KOPT-K1 (cell line): ENCODE measurements around the gene CSAG1.
"Not testable (repeated sequence)": the region's sequence is repeated elsewhere in the genome, so short reads cannot be mapped to it uniquely, and the experiment has no call there.

Source experiments
- H3K27ac ChIP-seq: fragments of 200-600 bp; sonication (generic); 2 replicates; pipeline ENCODE4 v1.5.1; 2016; ENCODE audit warnings: antibody characterized with exemption, mild to moderate bottlenecking, low read depth, low read length; ENCODE audit not compliant: poor library complexity, severe bottlenecking
- H3K36me3 ChIP-seq: fragments of 200-600 bp; sonication (generic); 2 replicates; pipeline ENCODE4 v1.5.1; 2017; ENCODE audit warnings: antibody characterized with exemption, mild to moderate bottlenecking, low read length, moderate library complexity; ENCODE audit not compliant: insufficient read depth
- H3K9me3 ChIP-seq: fragments of 200-600 bp; sonication (generic); 2 replicates; pipeline ENCODE4 v1.5.1; 2017; ENCODE audit warnings: antibody characterized with exemption, low read length, mild to moderate bottlenecking; ENCODE audit not compliant: insufficient read depth, poor library complexity, severe bottlenecking

The CSAG1 gene

DNA sequence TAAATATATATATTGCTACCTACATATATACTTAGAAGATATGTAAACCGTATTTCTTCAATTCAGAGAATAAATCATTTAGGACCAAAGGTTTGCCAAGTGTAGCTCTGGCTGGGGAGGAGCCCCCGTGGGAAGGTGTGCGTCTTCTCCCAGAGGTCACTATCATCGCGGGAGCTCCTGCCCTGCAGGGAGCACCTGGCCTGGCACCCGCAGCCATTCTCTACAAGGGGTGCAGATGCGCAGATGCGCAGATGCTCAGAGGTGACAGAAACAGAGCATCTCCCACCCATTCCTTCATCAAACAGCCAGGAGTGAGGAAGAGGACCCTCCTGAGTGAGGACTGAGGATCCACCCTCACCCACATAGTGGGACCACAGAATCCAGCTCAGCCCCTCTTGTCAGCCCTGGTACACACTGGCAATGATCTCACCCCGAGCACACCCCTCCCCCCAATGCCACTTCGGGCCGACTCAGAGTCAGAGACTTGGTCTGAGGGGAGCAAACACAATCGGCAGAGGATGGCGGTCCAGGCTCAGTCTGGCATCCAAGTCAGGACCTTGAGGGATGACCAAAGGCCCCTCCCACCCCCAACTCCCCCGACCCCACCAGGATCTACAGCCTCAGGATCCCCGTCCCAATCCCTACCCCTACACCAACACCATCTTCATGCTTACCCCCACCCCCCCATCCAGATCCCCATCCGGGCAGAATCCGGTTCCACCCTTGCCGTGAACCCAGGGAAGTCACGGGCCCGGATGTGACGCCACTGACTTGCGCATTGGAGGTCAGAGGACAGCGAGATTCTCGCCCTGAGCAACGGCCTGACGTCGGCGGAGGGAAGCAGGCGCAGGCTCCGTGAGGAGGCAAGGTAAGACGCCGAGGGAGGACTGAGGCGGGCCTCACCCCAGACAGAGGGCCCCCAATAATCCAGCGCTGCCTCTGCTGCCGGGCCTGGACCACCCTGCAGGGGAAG lies 19.4 kb downstream of the CSAG1 start, which contains the start of gene MAGEA2B:
MAGEA2B (plus strand) TSS at position 814 of the 973 bp plus-strand sequence. CDS start 2,479 bp downstream, outside the sequence.
- H3K36me3 ChIP-seq, H3K9me3 ChIP-seq, H3K27ac ChIP-seq: not testable (repeated sequence)

DNA sequence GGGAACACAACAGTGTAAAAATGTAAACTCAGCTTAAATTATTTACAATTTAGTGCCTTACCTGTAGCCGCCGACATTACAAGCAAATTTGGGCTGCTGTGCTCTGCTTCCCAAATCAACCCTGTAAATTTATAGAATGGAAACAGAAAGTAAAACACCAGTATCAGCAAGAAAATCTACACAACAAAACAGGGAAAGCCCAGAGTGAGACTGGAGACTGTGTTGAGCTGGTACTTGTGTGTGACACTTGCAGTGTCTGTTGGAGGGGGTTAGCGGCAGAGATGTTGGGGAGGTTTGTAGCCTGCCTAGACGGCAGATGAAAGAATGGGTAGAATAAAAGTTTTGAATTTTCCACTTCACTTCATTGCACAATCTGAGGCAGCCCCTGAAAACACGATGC lies 20.3 kb downstream of the CSAG1 start:
- H3K9me3 ChIP-seq, H3K27ac ChIP-seq, H3K36me3 ChIP-seq: not testable (repeated sequence)

GRCh38 chrX:152709173-152709572 lies 24.3 kb downstream of the CSAG1 start, which contains the start of gene CSAG2:
CSAG2 (minus strand) TSS chrX:152709273; CDS start chrX:152709112, 161 bp downstream.
- not testable (repeated sequence) for H3K27ac ChIP-seq, H3K36me3 ChIP-seq, H3K9me3 ChIP-seq

DNA sequence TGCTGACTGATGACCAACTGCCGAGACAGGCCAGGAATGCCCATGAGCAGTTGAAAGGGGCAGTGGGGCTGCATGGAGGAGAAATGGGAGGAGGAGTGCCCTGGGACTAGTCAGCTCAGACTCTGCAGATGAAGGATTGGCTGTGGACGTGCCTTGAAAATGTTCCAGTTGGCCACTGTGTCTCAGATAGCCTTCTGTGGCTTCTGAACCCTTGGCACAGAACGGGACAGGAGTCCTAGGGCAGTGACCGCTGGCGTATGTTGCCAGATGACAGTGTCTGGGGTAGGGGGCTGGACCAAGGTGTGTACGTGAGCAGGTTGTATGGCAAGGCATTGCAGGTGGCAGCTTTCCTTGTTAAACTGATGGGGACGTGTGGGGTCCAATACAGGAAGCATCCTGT lies 27.0 kb downstream of the CSAG1 start:
- H3K36me3 ChIP-seq, H3K9me3 ChIP-seq, H3K27ac ChIP-seq: not testable (repeated sequence)

GRCh38 chrX:152700390-152700789 lies 33.1 kb downstream of the CSAG1 start:
- H3K9me3 ChIP-seq, H3K27ac ChIP-seq, H3K36me3 ChIP-seq: not testable (repeated sequence)

DNA sequence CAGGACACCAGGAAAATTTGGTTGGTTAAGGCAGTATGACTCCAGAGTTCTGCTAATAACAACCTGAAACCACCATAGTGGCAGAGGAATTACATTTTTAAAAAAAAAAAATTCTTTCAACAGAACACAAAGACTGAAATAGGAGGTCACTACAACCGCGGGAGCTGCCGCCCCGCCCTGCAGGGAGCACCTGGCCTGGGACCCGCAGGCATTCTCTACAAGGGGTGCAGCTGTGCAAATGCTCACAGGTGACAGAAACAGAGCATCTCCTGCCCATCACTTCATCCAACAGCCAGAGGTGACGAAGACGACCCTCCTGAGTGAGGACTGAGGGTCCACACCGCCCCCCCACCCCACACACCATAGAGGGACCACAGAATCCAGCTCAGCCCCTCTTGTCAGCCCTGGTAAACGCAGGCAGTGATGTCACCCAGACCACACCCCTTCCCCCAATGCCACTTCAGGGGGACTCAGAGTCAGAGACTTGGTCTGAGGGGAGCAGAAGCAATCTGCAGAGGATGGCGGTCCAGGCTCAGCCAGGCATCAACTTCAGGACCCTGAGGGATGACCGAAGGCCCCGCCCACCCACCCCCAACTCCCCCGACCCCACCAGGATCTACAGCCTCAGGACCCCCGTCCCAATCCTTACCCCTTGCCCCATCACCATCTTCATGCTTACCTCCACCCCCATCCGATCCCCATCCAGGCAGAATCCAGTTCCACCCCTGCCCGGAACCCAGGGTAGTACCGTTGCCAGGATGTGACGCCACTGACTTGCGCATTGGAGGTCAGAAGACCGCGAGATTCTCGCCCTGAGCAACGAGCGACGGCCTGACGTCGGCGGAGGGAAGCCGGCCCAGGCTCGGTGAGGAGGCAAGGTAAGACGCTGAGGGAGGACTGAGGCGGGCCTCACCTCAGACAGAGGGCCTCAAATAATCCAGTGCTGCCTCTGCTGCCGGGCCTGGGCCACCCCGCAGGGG lies 35.3 kb downstream of the CSAG1 start, which contains the start of gene MAGEA3:
MAGEA3 (plus strand) TSS at position 843 of the 980 bp plus-strand sequence. CDS start 2,039 bp downstream, outside the sequence.
- H3K9me3 ChIP-seq, H3K36me3 ChIP-seq, H3K27ac ChIP-seq: not testable (repeated sequence)

- H3K27ac ChIP-seq, H3K36me3 ChIP-seq, H3K9me3 ChIP-seq: not testable (repeated sequence)
Observed at GRCh38 chrX:152681012-152681411, 52.5 kb downstream of the CSAG1 start.
